Large intestine (tissue), 3 donors: ENCODE data around the gene DYNC1H1. TPM values are rescaled to one million over a fixed set of nuclear protein-coding genes. Genes with fewer than 3 reads are reported as not detected.

ENCODE experiments used
- DNase-seq, 2 donors: peaks; one replicate each; pipeline versions ENCODE4 v3.0.0 to v3.0.0-alpha.2; 2013
- H3K27ac ChIP-seq: one replicate; pipeline ENCODE4 v1.5.1; 2013; ENCODE audit warnings: low read length
- H3K27me3 ChIP-seq: 2 replicates; pipeline ENCODE4 v1.6.1; 2013; ENCODE audit warnings: low read length; ENCODE audit not compliant: control insufficient read depth, insufficient read depth
- H3K36me3 ChIP-seq: 2 replicates; pipeline ENCODE4 v1.6.1; 2013; ENCODE audit warnings: low read length; ENCODE audit not compliant: control insufficient read depth, insufficient read depth
- H3K4me1 ChIP-seq: one replicate; pipeline ENCODE4 v1.6.1; 2013; ENCODE audit warnings: low read length; ENCODE audit not compliant: control insufficient read depth, insufficient read depth
- H3K4me3 ChIP-seq: one replicate; pipeline ENCODE4 v1.5.1; 2013; ENCODE audit warnings: low read length
- H3K9me3 ChIP-seq: one replicate; pipeline ENCODE4 v1.6.1; 2013; ENCODE audit warnings: mild to moderate bottlenecking, low read depth, low read length, moderate library complexity; ENCODE audit not compliant: control insufficient read depth
- WGBS: methylation state at CpG from one replicate; pipeline ENCODE4 v1.1.5; 2013; ENCODE audit warnings: low lambda C conversion rate; ENCODE audit not compliant: insufficient coverage; 5-methylcytosine and 5-hydroxymethylcytosine counted together
- polyA plus RNA-seq: library from polyadenylated mRNA; unstranded; fragments of 120-200 nt; gene quantifications from one replicate; pipeline ENCODE4 v1.2.1, GENCODE V29; 2013

Gene DYNC1H1
- polyA plus RNA-seq, 1 donor = 259 TPM

GRCh38 chr14:102086972-102087761, 122.8 kb downstream of the DYNC1H1 start, which contains the start of gene HSP90AA1:
TSS of gene HSP90AA1 (minus strand) at chr14:102087044. CDS start at chr14:102086378, 666 bp downstream.
- H3K4me3 ChIP-seq = peak within 1 kb of the TSS; percentile 76
- peak; percentile 94 to 98 for DNase-seq
- H3K36me3 ChIP-seq = peaks cover 36% of the 10 kb centered on the region
- H3K4me1 ChIP-seq = peaks cover 32% of the 10 kb centered on the region
- peaks cover 2% of the 10 kb centered on the region for H3K9me3 ChIP-seq
- H3K27ac ChIP-seq = peak within 1 kb of the TSS; percentile 98
- H3K27me3 ChIP-seq = no peaks in the 10 kb centered on the region
- no CpG with 5 or more reads among the region's 106 CpGs for WGBS

DNA sequence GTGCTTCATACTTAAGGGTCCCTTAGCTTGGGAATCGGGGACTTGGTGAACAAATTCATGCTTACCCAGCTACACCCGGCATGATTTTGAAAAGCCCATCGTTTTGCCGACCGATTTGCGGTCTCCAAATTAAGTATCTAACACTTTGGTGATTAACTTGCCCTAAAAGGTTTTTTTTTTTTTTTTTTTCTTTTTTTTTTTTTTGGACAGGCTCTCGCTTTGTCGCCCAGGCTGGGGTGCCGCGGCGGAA, 123.3 kb downstream of the DYNC1H1 start:
- Histone ChIP-seq H3K27me3 (no peaks in the 10 kb centered on the region), H3K4me1 (peaks cover 28% of the 10 kb centered on the region), H3K36me3 (peaks cover 30% of the 10 kb centered on the region), H3K4me3 (peak overlapping the region; percentile 76), H3K9me3 (peaks cover 2% of the 10 kb centered on the region), H3K27ac (peak overlapping the region; percentile 98)
- WGBS = 20% methylated on average over 5 of the region's 11 CpGs
- no peak for DNase-seq

- Histone ChIP-seq H3K4me1 (peaks cover 23% of the 10 kb centered on the region), H3K27me3 (no peaks in the 10 kb centered on the region), H3K36me3 (peaks cover 25% of the 10 kb centered on the region), H3K27ac (peak overlapping the region; percentile 98), H3K9me3 (peaks cover 2% of the 10 kb centered on the region), H3K4me3 (peak overlapping the region; percentile 76)
- DNase-seq = peak; percentile 40 to 68
- WGBS = no CpG with 5 or more reads among the region's 39 CpGs
Observed at GRCh38 chr14:102088012-102088792, 123.8 kb downstream of the DYNC1H1 start.

GRCh38 chr14:102089621-102090343, 125.4 kb downstream of the DYNC1H1 start:
- Histone ChIP-seq H3K27ac (no peak overlapping the region), H3K36me3 (peaks cover 10% of the 10 kb centered on the region), H3K4me1 (peaks cover 17% of the 10 kb centered on the region), H3K9me3 (peaks cover 2% of the 10 kb centered on the region), H3K27me3 (no peaks in the 10 kb centered on the region), H3K4me3 (no peak overlapping the region)
- DNase-seq = no peak
- 100% methylated on average over 1 of the region's 11 CpGs for WGBS

GRCh38 chr14:102090713-102091112, 126.3 kb downstream of the DYNC1H1 start:
- Histone ChIP-seq H3K4me1 (peaks cover 11% of the 10 kb centered on the region), H3K36me3 (peaks cover under 1% of the 10 kb centered on the region), H3K27me3 (no peaks in the 10 kb centered on the region), H3K27ac (no peak overlapping the region), H3K9me3 (peaks cover 2% of the 10 kb centered on the region), H3K4me3 (no peak overlapping the region)
- no peak for DNase-seq
- WGBS = no CpG with 5 or more reads among the region's 3 CpGs

DNA sequence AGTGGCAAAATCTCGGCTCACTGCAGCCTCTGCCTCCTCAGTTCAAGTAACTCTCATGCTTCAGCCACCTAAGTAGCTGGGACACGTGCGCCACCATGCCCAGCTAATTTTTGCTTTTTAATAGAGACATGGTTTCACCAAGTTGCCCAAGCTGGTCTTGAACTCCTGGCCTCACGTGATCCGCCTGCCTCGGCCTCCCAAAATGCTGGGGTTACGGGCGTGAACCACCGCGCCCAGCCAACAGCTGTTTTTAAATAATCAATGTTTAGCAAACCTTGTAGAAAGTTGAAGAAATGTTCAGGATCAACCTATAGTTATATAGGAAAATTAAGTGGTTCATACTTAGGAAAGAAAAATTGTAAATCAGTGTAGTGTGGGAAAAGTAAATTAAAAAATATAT, 128.4 kb downstream of the DYNC1H1 start:
- WGBS = no CpG with 5 or more reads among the region's 10 CpGs

DNA sequence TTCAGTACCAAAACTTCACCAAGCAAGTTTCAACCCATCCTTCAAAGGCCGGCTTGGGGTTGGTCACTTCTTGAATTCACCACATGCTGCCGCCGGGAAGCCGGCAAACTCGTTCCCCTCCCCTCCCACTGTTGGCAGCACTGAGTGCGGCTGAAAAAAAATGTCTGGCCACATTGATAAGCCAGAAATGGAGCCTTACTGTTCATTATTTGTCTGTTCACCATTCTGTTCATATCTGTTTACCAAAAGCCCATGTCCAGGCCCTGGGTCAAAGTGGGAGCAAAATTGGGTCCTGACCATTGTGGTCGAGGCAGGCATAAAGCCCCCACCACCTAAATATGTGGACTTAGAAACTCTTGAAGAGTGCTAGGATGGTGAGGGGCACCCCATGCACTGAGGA, 129.7 kb downstream of the DYNC1H1 start:
- Histone ChIP-seq H3K27me3 (no peaks in the 10 kb centered on the region), H3K9me3 (no peaks in the 10 kb centered on the region), H3K27ac (no peak overlapping the region), H3K36me3 (no peaks in the 10 kb centered on the region), H3K4me3 (no peak overlapping the region), H3K4me1 (peaks cover 5% of the 10 kb centered on the region)
- no CpG with 5 or more reads among the region's 7 CpGs for WGBS
- no peak for DNase-seq

More for the DNA sequence above, 128.4 kb downstream of the DYNC1H1 start:
- H3K9me3 ChIP-seq = peaks cover 2% of the 10 kb centered on the region
- H3K36me3 ChIP-seq = no peaks in the 10 kb centered on the region
- no peaks in the 10 kb centered on the region for H3K27me3 ChIP-seq
- no peak for DNase-seq
- no peak overlapping the region for H3K4me3 ChIP-seq
- peaks cover 16% of the 10 kb centered on the region for H3K4me1 ChIP-seq
- H3K27ac ChIP-seq = no peak overlapping the region

DNA sequence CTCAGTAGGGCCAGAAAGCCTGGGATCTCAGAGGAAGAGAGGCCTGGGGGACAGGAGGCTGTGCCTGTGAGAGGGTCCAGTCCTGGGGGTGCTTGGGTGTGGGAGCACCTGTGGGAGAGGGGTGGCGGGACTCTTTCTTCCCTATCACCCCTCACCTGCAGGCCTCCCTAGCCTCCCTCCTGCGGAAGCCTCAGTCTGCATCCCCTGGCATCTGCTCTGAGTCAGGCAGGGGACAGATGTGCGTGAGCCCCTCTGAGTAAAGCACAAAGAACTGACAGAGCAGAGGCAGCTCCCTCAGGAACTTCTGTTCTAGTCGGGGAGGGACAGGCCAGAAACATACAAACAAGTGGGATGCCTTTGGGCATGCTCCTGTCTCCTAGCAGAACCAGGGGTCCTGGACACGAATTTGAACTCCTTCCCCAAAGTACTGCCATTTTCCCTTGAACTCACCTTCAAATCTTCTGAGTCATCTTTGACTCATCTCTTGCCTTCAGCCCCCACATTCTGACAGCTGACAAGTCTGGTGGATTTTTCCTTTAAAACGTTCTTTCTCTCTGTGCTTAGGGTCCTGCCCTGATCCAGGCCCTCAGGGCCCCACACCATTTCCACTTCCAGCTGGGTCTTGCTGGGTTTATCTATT, 131.0 kb downstream of the DYNC1H1 start:
- Histone ChIP-seq H3K4me3 (no peak overlapping the region), H3K9me3 (no peaks in the 10 kb centered on the region), H3K27ac (no peak overlapping the region), H3K4me1 (peaks cover 5% of the 10 kb centered on the region), H3K36me3 (no peaks in the 10 kb centered on the region), H3K27me3 (no peaks in the 10 kb centered on the region)
- DNase-seq = no peak
- 100% methylated on average over 1 of the region's 6 CpGs for WGBS

DNA sequence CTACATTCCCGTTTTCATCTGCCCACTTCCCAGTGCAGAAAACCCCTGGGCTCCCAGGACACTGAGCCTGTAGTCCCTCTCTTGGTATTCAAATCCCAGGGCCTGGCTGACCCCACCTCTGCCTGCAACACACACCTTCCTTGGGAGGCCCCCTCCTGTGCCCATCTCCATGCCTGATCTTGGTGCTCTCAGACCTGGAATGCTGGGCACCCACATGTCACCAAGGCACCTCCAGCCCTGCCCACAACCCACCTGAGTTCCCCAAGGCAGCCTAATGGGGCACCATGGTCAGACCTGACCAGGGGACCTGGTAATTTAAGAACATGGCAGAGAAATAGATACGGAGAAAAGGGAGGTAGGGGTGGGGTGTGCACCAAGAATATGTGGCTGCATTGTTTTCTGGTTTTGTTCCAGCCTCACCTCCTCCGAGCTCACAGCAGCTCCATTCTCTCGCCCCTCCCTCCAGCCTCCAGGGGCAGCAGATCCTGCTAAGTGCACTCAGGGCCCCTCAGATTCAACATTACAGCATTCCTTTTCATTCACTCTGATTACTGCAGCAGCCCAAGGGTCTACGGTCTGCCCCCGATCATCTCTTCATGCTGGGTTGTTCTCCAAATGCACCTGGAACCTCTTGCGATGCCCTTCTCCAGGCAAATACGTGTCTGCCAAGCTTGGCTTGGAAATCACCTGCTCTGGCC, 131.6 kb downstream of the DYNC1H1 start:
- Histone ChIP-seq H3K27me3 (no peaks in the 10 kb centered on the region), H3K27ac (no peak overlapping the region), H3K4me1 (peaks cover 5% of the 10 kb centered on the region), H3K4me3 (no peak overlapping the region), H3K9me3 (no peaks in the 10 kb centered on the region), H3K36me3 (no peaks in the 10 kb centered on the region)
- WGBS = no CpG with 5 or more reads among the region's 8 CpGs
- no peak for DNase-seq
